ENCODE data around the gene GOLPH3. TPM values are rescaled to one million over a fixed set of nuclear protein-coding genes. Genes with fewer than 3 reads are reported as not detected.

Gene GOLPH3
- total RNA-seq, 2 donors from 2014 or later = 118 to 259 TPM

DNA sequence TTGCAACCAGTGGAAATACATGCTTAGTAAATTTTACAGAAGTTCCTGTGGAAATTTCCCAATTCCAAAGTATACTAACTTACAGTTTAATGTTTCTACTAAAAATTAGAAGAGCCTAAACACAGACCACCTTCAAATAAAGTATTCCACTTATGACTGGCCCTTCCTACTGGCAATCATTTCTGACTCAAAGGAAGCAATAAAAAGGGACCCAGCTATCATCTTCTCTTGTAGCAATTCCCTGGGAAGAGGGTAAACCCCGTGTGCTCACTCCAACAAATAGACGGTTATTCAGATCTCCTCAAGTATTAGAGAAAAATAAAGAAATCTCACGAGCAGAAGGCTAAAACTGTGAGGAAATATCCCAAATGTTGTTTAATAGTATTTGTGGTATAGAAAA, 43.3 kb downstream of the GOLPH3 start:
- DNase-seq (ENCODE audit: low spot score) = no peak
- intact Hi-C loops (cut with DNase I) = no loop called here
- 76% methylated on average over 3 of the region's 3 CpGs for WGBS
- no peaks in the 10 kb centered on the region for H3K27me3 ChIP-seq (replicated peaks; ENCODE audit: insufficient read depth)
- H3K27ac ChIP-seq = peak overlapping the region; percentile 33 to 80
- peaks cover 0 to 4% of the 10 kb centered on the region in 2 donors for H3K36me3 ChIP-seq
- no peaks in the 10 kb centered on the region for H3K4me1 ChIP-seq (replicated peaks)
- no peak for TF ChIP-seq POLR2A (IDR thresholded peaks at IDR 0.05)
- no peak for TF ChIP-seq POLR2AphosphoS5 (IDR thresholded peaks at IDR 0.05)
- TF ChIP-seq, protein P1, sequence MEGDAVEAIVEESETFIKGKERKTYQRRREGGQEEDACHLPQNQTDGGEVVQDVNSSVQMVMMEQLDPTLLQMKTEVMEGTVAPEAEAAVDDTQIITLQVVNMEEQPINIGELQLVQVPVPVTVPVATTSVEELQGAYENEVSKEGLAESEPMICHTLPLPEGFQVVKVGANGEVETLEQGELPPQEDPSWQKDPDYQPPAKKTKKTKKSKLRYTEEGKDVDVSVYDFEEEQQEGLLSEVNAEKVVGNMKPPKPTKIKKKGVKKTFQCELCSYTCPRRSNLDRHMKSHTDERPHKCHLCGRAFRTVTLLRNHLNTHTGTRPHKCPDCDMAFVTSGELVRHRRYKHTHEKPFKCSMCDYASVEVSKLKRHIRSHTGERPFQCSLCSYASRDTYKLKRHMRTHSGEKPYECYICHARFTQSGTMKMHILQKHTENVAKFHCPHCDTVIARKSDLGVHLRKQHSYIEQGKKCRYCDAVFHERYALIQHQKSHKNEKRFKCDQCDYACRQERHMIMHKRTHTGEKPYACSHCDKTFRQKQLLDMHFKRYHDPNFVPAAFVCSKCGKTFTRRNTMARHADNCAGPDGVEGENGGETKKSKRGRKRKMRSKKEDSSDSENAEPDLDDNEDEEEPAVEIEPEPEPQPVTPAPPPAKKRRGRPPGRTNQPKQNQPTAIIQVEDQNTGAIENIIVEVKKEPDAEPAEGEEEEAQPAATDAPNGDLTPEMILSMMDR (IDR thresholded peaks at IDR 0.05) = no peak
- no peak overlapping the region for H3K4me3 ChIP-seq
- H3K9me3 ChIP-seq = no peaks in the 10 kb centered on the region

DNA sequence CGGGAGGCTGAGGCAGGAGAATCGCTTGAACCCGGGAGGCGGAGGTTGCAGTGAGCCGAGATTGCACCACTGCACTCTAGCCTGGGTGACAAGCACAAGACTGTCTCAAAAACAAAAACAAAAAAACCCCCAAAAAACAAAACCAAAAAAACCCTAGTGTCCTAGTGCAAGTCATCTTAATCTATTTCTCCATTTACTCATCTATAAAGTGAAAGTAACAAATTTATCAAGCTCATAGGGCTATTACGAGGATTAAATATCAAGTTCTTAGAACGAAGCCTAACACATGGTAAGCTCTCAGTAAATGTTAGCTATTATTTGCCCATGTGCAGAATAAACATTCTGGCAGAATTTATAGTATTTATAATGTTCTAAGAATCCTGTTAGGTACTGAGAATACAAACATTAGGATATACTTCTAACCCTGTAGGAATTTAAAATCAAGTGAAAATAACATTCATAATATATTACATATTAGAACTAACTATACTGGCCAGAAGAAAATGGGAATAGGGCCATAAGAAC, 45.0 kb downstream of the GOLPH3 start:
- Histone ChIP-seq H3K9me3 (no peaks in the 10 kb centered on the region), H3K36me3 (peaks cover 0 to 7% of the 10 kb centered on the region in 2 donors), H3K4me1 (replicated peaks) (no peaks in the 10 kb centered on the region), H3K27me3 (replicated peaks; ENCODE audit: insufficient read depth) (no peaks in the 10 kb centered on the region), H3K4me3 (peak overlapping the region in 1 of 2 donors; percentile 5), H3K27ac (peak overlapping the region; percentile 56 to 80)
- intact Hi-C loops (cut with DNase I) = no loop called here
- no peak for DNase-seq (ENCODE audit: low spot score)
- WGBS = 70% methylated on average over 7 of the region's 7 CpGs
- peak; percentile 47 for TF ChIP-seq POLR2AphosphoS5 (IDR thresholded peaks at IDR 0.05)
- TF ChIP-seq, protein P1 (IDR thresholded peaks at IDR 0.05) = no peak

DNA sequence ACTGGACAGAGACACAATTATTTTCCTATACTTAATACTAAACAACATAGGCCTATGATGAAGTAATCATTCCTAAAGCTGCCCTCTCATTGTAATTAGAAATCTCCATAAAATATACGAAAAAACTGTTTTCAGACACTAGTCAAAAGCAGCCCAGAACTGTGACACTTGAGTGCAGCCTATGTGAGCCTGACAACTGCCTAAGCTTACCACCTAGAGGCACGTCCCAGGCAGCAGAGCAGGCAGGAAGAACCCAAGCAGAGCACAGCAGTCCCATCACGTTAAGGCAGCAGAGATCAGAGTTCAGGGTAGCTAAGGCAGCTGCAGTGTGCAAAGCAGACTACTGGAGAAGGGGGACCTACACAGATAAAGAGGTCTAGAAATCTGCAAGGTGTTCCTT, 46.4 kb downstream of the GOLPH3 start:
- no peak for DNase-seq (ENCODE audit: low spot score)
- Histone ChIP-seq H3K4me1 (replicated peaks) (no peaks in the 10 kb centered on the region), H3K9me3 (no peaks in the 10 kb centered on the region), H3K36me3 (peaks cover 0 to 7% of the 10 kb centered on the region in 2 donors), H3K4me3 (no peak overlapping the region), H3K27me3 (replicated peaks; ENCODE audit: insufficient read depth) (no peaks in the 10 kb centered on the region), H3K27ac (peak overlapping the region; percentile 56 to 80)
- intact Hi-C loops (cut with DNase I) = no loop called here
- TF ChIP-seq, protein P1 (IDR thresholded peaks at IDR 0.05) = no peak
- TF ChIP-seq POLR2A (IDR thresholded peaks at IDR 0.05) (no peak), POLR2AphosphoS5 (IDR thresholded peaks at IDR 0.05) (no peak)
- WGBS = 71% methylated on average over 3 of the region's 3 CpGs

DNA sequence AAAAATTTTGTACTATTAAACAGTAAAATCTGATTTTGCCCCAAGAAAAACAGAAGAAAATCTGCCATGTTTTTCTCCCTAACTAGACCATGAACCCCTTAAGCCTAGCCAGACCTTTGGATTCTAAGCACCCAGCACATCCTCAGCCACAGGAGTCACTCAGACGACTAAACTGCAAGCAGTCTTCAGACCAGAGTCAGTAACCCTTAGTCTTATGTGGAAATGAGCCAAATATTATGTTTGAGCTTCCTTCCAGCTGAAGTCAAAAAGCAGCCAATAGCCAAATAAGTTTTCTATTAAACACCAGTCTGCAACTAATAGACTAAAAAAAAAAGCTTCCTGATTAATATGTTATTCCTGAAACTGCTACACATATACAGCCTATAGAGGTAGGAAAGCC, 47.4 kb downstream of the GOLPH3 start:
- no peak overlapping the region for H3K27ac ChIP-seq
- intact Hi-C loops (cut with DNase I) = no loop called here
- 33% methylated on average over 1 of the region's 1 CpG for WGBS
- no peaks in the 10 kb centered on the region for H3K9me3 ChIP-seq
- H3K4me3 ChIP-seq = no peak overlapping the region
- peaks cover 0 to 7% of the 10 kb centered on the region in 2 donors for H3K36me3 ChIP-seq
- no peaks in the 10 kb centered on the region for H3K27me3 ChIP-seq (replicated peaks; ENCODE audit: insufficient read depth)
- no peaks in the 10 kb centered on the region for H3K4me1 ChIP-seq (replicated peaks)
- no peak for DNase-seq (ENCODE audit: low spot score)
- TF ChIP-seq POLR2AphosphoS5 (IDR thresholded peaks at IDR 0.05) (no peak), POLR2A (IDR thresholded peaks at IDR 0.05) (no peak)
- TF ChIP-seq, protein P1 (IDR thresholded peaks at IDR 0.05) = no peak

DNA sequence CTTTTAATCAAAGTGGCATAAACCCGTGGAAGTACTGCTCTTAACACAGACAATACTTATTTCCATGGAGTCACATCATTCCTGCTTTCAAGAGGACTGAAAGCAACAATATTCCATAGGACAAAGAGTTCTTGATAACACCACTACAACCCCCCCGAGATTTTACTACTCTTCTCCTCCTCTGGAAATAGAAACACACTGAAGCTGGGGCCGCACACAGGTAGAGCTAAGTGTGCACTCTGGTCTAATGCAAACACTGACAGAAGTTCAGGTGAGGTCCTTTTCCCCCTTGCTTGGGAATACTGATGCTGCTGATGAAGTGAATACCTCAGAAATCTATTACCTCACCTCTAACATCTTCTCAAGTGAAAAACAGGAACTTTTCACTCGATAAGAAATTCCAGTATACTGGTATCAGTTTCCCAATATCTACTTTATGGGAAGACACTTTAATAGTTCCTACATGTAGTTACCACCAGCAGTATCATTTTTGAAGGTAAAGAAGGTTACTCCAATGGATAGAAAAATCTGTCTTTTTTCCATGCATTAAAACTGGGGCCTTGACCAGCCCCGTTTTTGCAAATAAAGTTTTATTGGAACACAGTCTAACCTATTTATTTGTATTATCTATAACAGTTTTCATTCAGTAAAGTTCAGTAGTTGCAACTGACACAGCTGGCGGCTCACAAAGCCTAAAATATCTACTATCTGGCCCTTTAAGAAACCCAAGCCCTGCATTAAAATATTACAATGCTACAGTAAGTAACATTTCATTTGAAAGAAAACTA, 50.0 kb downstream of the GOLPH3 start:
- intact Hi-C loops (cut with DNase I) = no loop called here
- peaks cover 0 to 7% of the 10 kb centered on the region in 2 donors for H3K36me3 ChIP-seq
- 74% methylated on average over 6 of the region's 6 CpGs for WGBS
- no peak overlapping the region for H3K27ac ChIP-seq
- no peak overlapping the region for H3K4me3 ChIP-seq
- no peak for DNase-seq (ENCODE audit: low spot score)
- no peaks in the 10 kb centered on the region for H3K27me3 ChIP-seq (replicated peaks; ENCODE audit: insufficient read depth)
- TF ChIP-seq, protein P1 (IDR thresholded peaks at IDR 0.05) = no peak
- TF ChIP-seq POLR2AphosphoS5 (IDR thresholded peaks at IDR 0.05) = no peak
- TF ChIP-seq POLR2A (IDR thresholded peaks at IDR 0.05) = no peak
- H3K4me1 ChIP-seq (replicated peaks) = no peaks in the 10 kb centered on the region
- H3K9me3 ChIP-seq = no peaks in the 10 kb centered on the region

Data from prostate gland (tissue), 2 donors.